H9 (cell line): ENCODE measurements around the gene NFILZ. TPM values are rescaled to one million over a fixed set of nuclear protein-coding genes. Genes with fewer than 3 reads are reported as not detected.

ENCODE experiments used
- DNase-seq: peaks from one replicate; pipeline ENCODE4 v3.0.0-alpha.2; 2017
- H2AFZ ChIP-seq: one replicate; pipeline ENCODE4 v1.6.1; 2013; ENCODE audit warnings: mild to moderate bottlenecking, low read length, control low read depth, moderate library complexity
- H2AK5ac ChIP-seq: 2 replicates; pipeline ENCODE4 v1.6.1; 2013; ENCODE audit warnings: low read length, control low read depth, mixed read lengths; ENCODE audit not compliant: insufficient read length
- H2BK120ac ChIP-seq: one replicate; pipeline ENCODE4 v1.6.1; 2013; ENCODE audit warnings: low read depth, mild to moderate bottlenecking, low read length, control low read depth, inconsistent platforms; ENCODE audit not compliant: poor library complexity, severe bottlenecking
- H2BK12ac ChIP-seq: 2 replicates; pipeline ENCODE4 v1.6.1; 2013; ENCODE audit warnings: low read length, control low read depth, mixed read lengths, low read depth; ENCODE audit not compliant: insufficient read length
- H2BK15ac ChIP-seq: 2 replicates; pipeline ENCODE4 v1.6.1; 2013; ENCODE audit warnings: low read depth, low read length, control low read depth
- H2BK20ac ChIP-seq: one replicate; pipeline ENCODE4 v1.6.1; 2013; ENCODE audit warnings: low read depth, mild to moderate bottlenecking, low read length, control low read depth, inconsistent platforms; ENCODE audit not compliant: poor library complexity, severe bottlenecking
- H2BK5ac ChIP-seq: 2 replicates; pipeline ENCODE4 v1.6.1; 2013; ENCODE audit warnings: low read length, control low read depth, mixed read lengths; ENCODE audit not compliant: insufficient read length
- H3K14ac ChIP-seq: 2 replicates; pipeline ENCODE4 v1.6.1; 2013; ENCODE audit warnings: low read length, control low read depth; ENCODE audit not compliant: insufficient read depth
- H3K18ac ChIP-seq: 2 replicates; pipeline ENCODE4 v1.6.1; 2013; ENCODE audit warnings: low read depth, mild to moderate bottlenecking, mixed read lengths, low read length, control low read depth; ENCODE audit not compliant: insufficient read length
- H3K23ac ChIP-seq: 2 replicates; pipeline ENCODE4 v1.6.1; 2013; ENCODE audit warnings: low read length, control low read depth, mixed read lengths, low read depth; ENCODE audit not compliant: insufficient read length
- H3K23me2 ChIP-seq: 2 replicates; pipeline ENCODE4 v1.6.1; 2013; ENCODE audit warnings: low read depth, mild to moderate bottlenecking, mixed read lengths, low read length, control low read depth; ENCODE audit not compliant: insufficient read length, poor library complexity, severe bottlenecking
- H3K27ac ChIP-seq: 2 replicates; pipeline ENCODE4 v1.5.1; 2013; ENCODE audit warnings: low read length, control low read depth, mixed read lengths, low read depth; ENCODE audit not compliant: insufficient read length
- H3K27me3 ChIP-seq: 2 replicates; pipeline ENCODE4 v1.6.1; 2013; ENCODE audit warnings: low read length, control low read depth, inconsistent platforms; ENCODE audit not compliant: insufficient read depth
- H3K4ac ChIP-seq: 2 replicates; pipeline ENCODE4 v1.6.1; 2013; ENCODE audit warnings: low read depth, mild to moderate bottlenecking, control low read depth, inconsistent platforms, low read length, moderate library complexity
- H3K4me1 ChIP-seq: 2 replicates; pipeline ENCODE4 v1.6.1; 2013; ENCODE audit warnings: low read length, control low read depth, inconsistent platforms; ENCODE audit not compliant: insufficient read depth
- H3K4me2 ChIP-seq: 2 replicates; pipeline ENCODE4 v1.6.1; 2013; ENCODE audit warnings: low read length, control low read depth, mixed read lengths; ENCODE audit not compliant: insufficient read length, insufficient read depth
- H3K56ac ChIP-seq: 2 replicates; pipeline ENCODE4 v1.6.1; 2013; ENCODE audit warnings: low read depth, mild to moderate bottlenecking, mixed read lengths, low read length, control low read depth; ENCODE audit not compliant: insufficient read length
- H3K79me1 ChIP-seq: 2 replicates; pipeline ENCODE4 v1.6.1; 2013; ENCODE audit warnings: low read depth, mild to moderate bottlenecking, moderate library complexity, low read length, control low read depth, inconsistent platforms; ENCODE audit not compliant: insufficient read depth, poor library complexity, severe bottlenecking
- H3K79me2 ChIP-seq: 2 replicates; pipeline ENCODE4 v1.6.1; 2013; ENCODE audit warnings: low read length, control low read depth, inconsistent platforms; ENCODE audit not compliant: insufficient read depth
- H3K9ac ChIP-seq: 2 replicates; pipeline ENCODE4 v1.6.1; 2013; ENCODE audit warnings: low read length, control low read depth, mixed read lengths; ENCODE audit not compliant: insufficient read length; ENCODE audit errors: extremely low read depth
- H3K9me3 ChIP-seq: one replicate; pipeline ENCODE4 v1.6.1; 2013; ENCODE audit warnings: low read depth, low read length, inconsistent platforms; ENCODE audit not compliant: control insufficient read depth
- H3T11ph ChIP-seq: one replicate; pipeline ENCODE4 v1.6.1; 2013; ENCODE audit warnings: mild to moderate bottlenecking, low read length, control low read depth, inconsistent platforms
- H4K20me1 ChIP-seq: one replicate; pipeline ENCODE4 v1.6.1; 2013; ENCODE audit not compliant: control insufficient read depth, insufficient read length, insufficient read depth
- H4K5ac ChIP-seq: 2 replicates; pipeline ENCODE4 v1.6.1; 2013; ENCODE audit warnings: low read depth, mild to moderate bottlenecking, mixed read lengths, low read length, control low read depth; ENCODE audit not compliant: insufficient read length
- H4K8ac ChIP-seq: replicated peaks from 2 replicates; pipeline ENCODE4 v1.6.1; 2013; ENCODE audit warnings: low read length, control low read depth, mixed read lengths, low read depth; ENCODE audit not compliant: insufficient read length
- H4K91ac ChIP-seq: 2 replicates; pipeline ENCODE4 v1.6.1; 2013; ENCODE audit warnings: low read depth, mild to moderate bottlenecking, moderate library complexity, mixed read lengths, low read length, control low read depth; ENCODE audit not compliant: insufficient read length
- H3K27ac Mint-ChIP-seq, 3 experiments: 2 replicates in 2 of 3; 3 replicates in 1 of 3; pipeline ENCODE4 v1.8.0; 2020 to 2021; ENCODE audit warnings: mixed read lengths in 3 of 3, mild to moderate bottlenecking in 1 of 3, moderate library complexity in 1 of 3
- H3K27me3 Mint-ChIP-seq: 2 replicates; pipeline ENCODE4 v1.8.0; 2021; ENCODE audit warnings: low read depth, mild to moderate bottlenecking, moderate library complexity, mixed read lengths
- H3K36me3 Mint-ChIP-seq, 3 experiments: 2 replicates in 2 of 3; 3 replicates in 1 of 3; pipeline ENCODE4 v1.8.0; 2020 to 2021; ENCODE audit warnings: low read depth in 3 of 3, mixed read lengths in 3 of 3; ENCODE audit not compliant: insufficient read depth in 1 of 3
- H3K4me1 Mint-ChIP-seq, 2 experiments: 2 replicates each; pipeline ENCODE4 v1.8.0; 2020; ENCODE audit warnings: mixed read lengths in 2 of 2
- H3K4me3 Mint-ChIP-seq, 2 experiments: 2 replicates in 1 of 2; 3 replicates in 1 of 2; pipeline ENCODE4 v1.8.0; 2020 to 2021; ENCODE audit warnings: mild to moderate bottlenecking in 2 of 2, mixed read lengths in 2 of 2, moderate library complexity in 1 of 2
- H3K9me3 Mint-ChIP-seq, 2 experiments: 2 replicates in 1 of 2; 3 replicates in 1 of 2; pipeline ENCODE4 v1.8.0; 2020; ENCODE audit warnings: mild to moderate bottlenecking in 2 of 2, mixed read lengths in 2 of 2, moderate library complexity in 1 of 2
- WGBS: extraction: QIAGEN DNeasy Blood & Tissue Kit; methylation state at CpG from one replicate; pipeline ENCODE4 v1.1.7; 2013; ENCODE audit warnings: missing lambda C conversion rate, low lambda C conversion rate, mixed read lengths; ENCODE audit not compliant: insufficient read length; ENCODE audit errors: extremely low coverage; 5-methylcytosine and 5-hydroxymethylcytosine counted together
- total RNA-seq: library from RNA; stranded (reverse); gene quantifications from 2 replicates; pipeline ENCODE4 v1.2.1, GENCODE V29; 2021
- TF ChIP-seq, protein P1 (sequence below): fragments of 200-600 bp; sonication (generic); conservative IDR thresholded peaks from 3 replicates; pipeline ENCODE4 v1.8.0; 2021; ENCODE audit warnings: antibody characterized with exemption, mild to moderate bottlenecking

NFILZ gene
- total RNA-seq, 1 experiment from 2014 or later, result not detected

DNA sequence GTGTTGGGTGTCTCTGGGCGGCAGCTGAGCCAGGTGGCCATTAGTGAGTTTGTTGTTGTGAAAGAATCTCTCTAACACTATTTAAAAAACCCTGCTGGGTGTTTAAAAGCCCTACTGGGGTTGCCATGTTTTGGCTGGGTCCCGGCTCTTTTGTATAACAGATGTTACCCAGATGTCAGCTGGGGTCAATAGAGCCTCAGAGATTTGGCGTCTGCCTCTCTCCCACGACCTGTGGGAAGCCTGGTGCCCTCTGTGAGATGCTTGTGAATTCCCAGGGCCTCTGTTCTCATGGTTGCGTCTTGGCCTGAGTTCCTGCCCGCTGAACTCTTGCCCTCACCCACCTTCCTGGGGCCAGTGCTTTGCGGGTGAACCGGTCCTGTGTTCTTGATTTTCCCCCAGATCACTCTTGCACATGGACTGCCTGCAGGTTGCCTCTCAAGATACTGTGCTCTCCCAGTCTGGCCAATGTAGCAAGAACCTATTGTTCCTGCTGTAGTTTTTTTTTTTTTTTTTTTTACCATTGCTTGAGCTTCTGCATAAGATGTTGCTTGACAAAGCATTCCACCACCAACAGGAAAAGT, 9.5 kb downstream of the NFILZ start:
- H3K9me3 Mint-ChIP-seq, result peaks cover 4 to 16% of the 10 kb centered on the region in 2 experiments; a peak in 4 of 5 replicates
- H2BK20ac ChIP-seq, result no peak overlapping the region
- no CpG with 5 or more reads among the region's 8 CpGs for WGBS
- peak overlapping the region in 1 of 2 experiments; percentile 9; a peak in 1 of 5 replicates for H3K4me3 Mint-ChIP-seq
- no peak overlapping the region for H3K27ac ChIP-seq
- H4K20me1 ChIP-seq, result no peaks in the 10 kb centered on the region
- no peak overlapping the region for H3T11ph ChIP-seq
- no peak overlapping the region for H2BK120ac ChIP-seq
- peaks cover 32% of the 10 kb centered on the region for H3K27me3 Mint-ChIP-seq
- no peak overlapping the region for H3K9ac ChIP-seq
- no peaks in the 10 kb centered on the region for H3K23me2 ChIP-seq
- no peak for DNase-seq
- no peaks in the 10 kb centered on the region for H3K4me1 ChIP-seq
- H3K27ac Mint-ChIP-seq, result peak overlapping the region in 2 of 3 experiments; percentile 23 to 80; a peak in 3 of 7 replicates
- no peak overlapping the region for H4K5ac ChIP-seq
- H3K18ac ChIP-seq, result no peak overlapping the region
- no peak overlapping the region for H3K4me2 ChIP-seq
- H4K8ac ChIP-seq, result no peak overlapping the region
- peaks cover 12 to 15% of the 10 kb centered on the region in 2 experiments for H3K4me1 Mint-ChIP-seq
- no peak overlapping the region for H2BK5ac ChIP-seq
- no peaks in the 10 kb centered on the region for H3K27me3 ChIP-seq
- H3K79me2 ChIP-seq, result no peaks in the 10 kb centered on the region
- H3K36me3 Mint-ChIP-seq, result no peaks in the 10 kb centered on the region; a peak in 1 of 7 replicates
- no peak overlapping the region for H4K91ac ChIP-seq
- no peak overlapping the region for H3K14ac ChIP-seq
- H3K9me3 ChIP-seq, result no peaks in the 10 kb centered on the region
- no peak overlapping the region for H2AFZ ChIP-seq
- no peak overlapping the region for H3K56ac ChIP-seq
- TF ChIP-seq, protein P1, sequence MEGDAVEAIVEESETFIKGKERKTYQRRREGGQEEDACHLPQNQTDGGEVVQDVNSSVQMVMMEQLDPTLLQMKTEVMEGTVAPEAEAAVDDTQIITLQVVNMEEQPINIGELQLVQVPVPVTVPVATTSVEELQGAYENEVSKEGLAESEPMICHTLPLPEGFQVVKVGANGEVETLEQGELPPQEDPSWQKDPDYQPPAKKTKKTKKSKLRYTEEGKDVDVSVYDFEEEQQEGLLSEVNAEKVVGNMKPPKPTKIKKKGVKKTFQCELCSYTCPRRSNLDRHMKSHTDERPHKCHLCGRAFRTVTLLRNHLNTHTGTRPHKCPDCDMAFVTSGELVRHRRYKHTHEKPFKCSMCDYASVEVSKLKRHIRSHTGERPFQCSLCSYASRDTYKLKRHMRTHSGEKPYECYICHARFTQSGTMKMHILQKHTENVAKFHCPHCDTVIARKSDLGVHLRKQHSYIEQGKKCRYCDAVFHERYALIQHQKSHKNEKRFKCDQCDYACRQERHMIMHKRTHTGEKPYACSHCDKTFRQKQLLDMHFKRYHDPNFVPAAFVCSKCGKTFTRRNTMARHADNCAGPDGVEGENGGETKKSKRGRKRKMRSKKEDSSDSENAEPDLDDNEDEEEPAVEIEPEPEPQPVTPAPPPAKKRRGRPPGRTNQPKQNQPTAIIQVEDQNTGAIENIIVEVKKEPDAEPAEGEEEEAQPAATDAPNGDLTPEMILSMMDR, result no peak
- H2AK5ac ChIP-seq, result no peak overlapping the region
- H3K79me1 ChIP-seq, result no peaks in the 10 kb centered on the region
- H3K4ac ChIP-seq, result no peak overlapping the region
- no peak overlapping the region for H2BK15ac ChIP-seq
- H3K23ac ChIP-seq, result no peak overlapping the region
- no peak overlapping the region for H2BK12ac ChIP-seq
